Cerebellar cortex (tissue), 1 donor: ENCODE data around the gene SYT11.
"Not testable (repeated sequence)": the region's sequence is repeated elsewhere in the genome, so short reads cannot be mapped to it uniquely, and the experiment has no call there.

Source experiments
- DNase-seq: peaks from one replicate; pipeline ENCODE4 v3.0.0-alpha.2; 2015; ENCODE audit warnings: low spot score

SYT11 gene

DNA sequence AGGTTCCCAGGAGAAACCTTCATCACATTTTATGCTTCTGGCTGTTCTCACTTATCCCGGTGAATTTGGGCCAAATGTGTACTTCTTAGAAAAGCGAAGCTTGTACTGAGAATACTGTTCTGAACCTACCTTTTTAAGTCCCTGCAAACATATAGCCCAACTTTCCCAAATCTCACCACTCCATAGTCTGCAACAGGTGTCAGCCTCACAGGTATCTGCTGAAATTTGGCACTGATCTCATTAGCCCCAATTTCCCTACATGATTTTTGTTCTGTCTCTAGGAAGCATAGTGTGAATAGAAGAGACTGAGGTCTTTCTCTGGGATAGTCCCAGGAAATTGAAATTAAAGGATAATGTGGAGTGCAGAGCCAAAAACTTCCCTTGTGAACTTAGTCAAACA is 40.3 kb downstream of the SYT11 start:
- DNase-seq = no peak

DNA sequence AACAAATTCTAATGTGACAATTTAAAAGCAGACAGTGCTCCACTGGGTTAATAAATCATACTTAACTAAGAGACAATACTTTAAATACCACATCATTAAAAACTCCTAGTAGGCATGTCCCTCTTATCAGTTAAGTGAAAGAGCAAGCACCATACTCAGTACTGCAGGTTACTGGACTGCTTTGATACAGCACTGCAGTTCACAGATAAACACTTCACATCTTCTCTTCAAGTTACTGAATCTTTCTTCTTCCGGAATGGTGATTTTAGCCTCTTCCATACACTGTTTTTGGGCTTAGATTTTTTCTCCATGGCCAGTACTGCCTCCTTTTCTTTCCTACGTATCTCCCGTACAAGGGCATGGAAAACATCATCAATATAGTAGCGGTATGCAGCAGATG is 40.8 kb downstream of the SYT11 start:
- DNase-seq = no peak

DNA sequence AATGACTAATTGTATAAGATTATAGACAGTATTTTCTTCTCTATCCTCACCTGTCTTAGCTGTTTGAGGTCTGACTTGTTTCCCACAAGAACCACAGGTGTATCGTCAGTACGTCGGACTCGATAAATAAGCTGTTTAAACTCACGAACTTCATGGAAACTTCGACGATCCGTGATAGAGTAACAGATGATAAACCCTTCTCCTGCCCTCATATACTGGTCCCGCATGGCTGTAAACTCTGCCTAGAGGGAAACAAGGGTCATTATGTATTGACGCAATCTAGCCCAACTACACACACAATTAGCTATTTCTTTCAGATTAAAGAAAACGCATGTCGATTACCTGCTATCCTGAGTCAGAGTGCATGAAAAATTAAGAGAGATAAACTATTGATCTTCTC is 44.9 kb downstream of the SYT11 start:
- no peak for DNase-seq

DNA sequence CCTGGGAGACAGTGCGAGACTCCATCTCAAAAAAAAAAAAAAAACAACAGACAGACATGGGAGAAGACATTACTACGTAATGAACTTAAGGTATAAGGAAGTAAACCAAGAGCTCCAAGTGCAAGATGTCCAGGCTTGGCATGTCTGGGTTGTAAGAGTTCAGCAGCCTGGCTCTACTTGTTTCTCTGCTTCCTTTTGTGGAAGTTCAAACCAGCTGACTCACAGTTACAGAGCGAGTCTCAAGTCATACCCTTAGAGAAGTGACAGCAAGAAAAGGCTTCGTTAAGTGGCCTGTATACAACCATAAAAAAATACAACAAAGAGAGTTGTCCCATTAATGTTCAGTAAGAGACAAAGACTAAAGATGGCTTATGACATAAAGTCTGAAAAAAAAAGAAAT is 50.5 kb downstream of the SYT11 start:
- no peak for DNase-seq

DNA sequence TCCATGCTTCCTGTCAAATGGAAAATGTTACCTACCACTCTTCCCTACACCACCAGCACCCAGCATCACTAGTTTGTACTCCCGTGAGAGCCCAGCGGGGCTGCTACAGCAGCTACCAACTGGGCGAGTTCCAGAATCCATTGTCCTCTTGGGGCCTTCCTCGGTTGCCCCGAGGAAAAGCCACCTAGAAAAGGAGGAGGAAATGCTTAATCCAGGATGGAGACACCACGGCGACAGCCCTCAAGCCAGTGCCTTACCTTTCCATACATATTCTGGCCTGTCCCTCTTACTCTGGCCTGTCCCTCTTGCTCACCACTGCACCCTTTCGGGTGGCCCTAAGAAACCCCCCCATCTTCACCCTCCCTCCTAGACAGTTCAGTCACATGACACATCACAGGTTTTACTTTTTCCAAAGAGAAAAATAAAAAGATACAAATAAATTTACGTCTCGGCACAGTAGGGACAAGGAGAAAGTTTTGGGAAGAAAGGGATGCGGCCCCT is 51.3 kb downstream of the SYT11 start:
- peak; percentile 47 for DNase-seq

DNA sequence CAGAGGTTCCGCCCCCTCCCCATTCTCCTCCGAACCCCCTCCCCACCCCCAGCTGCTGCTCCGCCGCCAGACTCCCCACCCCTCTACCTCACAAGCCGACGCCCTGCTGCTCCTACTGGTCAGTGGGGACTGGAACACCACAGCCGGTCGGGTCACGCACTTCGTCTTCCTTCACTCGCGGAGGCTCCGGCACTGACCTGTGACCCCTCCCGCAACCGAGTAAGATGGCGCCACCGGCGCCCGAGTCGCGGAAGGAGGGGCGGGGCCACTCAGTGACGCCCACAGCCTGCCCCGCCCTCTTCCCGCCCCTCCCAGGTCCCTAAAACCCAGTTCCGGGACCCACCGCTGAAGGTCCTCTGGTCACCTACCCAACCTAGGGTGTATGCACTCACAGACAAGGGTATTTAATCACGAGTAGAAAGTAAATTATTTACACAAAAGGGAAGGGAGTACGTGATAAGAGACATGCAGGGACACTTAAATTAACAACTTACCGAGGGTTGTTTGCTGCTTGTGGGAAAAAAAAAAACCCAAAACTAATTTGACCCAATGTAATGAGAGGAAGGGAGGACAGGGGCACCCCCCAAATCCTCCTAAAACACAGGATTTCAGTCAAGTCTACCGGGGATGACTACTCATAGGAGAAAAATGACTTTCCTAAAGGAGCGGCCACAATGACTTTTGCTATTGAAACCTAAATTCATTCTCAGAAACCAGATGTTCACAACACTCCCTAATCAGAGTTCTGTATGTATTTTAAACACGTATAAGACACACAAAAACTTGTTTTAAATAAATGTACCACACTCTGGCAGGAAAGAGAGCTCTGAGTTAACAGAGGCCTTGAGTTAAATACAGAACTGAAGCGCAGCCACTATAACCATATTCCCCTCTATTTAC is 52.0 kb downstream of the SYT11 start, which contains the start of gene RIT1:
RIT1 (minus strand) TSS at position 194 of the 900 bp plus-strand sequence. CDS start 588 bp downstream, outside the sequence.
- peak; percentile 78 for DNase-seq

DNA sequence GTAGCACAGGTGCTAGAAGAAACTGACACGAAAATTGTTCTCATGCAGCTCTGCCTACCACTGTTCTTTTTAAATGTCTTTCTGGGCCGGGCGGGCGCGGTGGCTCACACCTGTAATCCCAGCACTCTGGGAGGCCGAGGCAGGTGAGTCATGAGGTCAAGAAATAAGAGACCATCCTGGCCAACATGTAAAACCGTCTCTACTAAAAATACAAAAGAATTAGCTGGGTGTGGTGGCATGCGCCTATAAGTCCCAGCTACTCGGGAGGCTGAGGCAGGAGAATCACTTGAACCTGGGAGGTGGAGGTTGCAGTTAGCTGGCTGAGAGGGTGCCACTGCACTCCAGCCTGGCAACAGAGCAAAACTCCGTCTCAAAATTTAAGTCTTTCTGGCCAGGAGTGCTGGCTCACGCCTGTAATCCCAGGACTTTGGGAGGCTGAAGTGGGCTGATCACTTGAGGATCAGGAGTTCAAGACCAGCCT is 52.7 kb downstream of the SYT11 start:
- DNase-seq = no peak

DNA sequence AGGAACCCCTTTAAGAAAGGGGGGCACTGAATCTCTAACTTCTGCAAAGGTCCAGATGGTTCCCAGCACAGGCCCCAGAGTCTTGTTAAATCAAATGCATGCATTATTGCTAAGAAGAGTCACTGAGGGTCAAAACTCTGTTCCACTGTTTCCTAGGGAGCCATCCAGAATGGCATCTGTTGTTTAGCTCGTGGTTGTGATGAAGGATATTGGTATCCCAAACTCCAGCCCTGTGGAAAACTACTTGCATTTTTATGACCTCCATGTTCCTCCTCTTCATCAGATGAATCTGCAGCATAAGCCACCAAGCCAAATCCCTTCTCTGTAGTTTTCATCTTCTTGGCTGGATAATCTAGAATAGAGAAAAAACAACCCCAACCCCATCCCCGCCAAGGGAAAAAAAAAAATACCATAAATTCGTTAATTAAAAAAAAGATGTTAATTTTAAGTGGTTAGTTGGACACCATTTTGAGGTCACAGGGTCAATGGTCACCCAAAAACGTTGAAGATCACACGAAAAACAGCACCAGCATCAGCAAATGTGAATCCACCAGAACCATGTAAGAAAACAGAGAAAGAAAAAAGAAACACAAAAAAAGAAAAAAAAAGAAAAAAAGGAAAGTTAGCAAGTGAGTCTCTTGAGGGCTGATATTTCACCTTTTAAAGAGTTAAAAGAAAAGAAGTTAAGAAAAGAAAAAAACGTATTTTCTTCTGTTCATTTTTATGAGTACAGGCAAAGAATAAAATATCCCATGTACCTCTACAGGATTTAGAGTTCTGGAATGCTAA is 54.8 kb downstream of the SYT11 start:
- DNase-seq = no peak

DNA sequence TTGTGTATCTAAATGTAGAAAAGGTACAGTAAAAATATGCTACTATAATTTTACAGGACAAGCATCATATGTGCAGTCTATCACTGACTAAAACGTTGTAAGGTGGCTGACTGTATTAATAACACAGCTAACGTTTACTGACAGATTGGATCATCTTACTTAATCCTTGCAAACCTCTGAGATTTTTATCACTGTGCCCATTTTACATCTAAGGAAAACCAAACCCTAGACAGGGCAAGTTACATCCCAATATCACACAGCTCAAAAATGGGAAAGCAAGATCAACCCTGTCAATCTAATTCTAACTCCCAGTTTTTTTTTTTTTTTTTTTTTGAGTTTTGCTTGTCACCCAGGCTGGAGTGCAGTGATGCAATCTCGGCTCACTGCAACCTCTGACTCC is 59.3 kb downstream of the SYT11 start:
- no peak for DNase-seq

DNA sequence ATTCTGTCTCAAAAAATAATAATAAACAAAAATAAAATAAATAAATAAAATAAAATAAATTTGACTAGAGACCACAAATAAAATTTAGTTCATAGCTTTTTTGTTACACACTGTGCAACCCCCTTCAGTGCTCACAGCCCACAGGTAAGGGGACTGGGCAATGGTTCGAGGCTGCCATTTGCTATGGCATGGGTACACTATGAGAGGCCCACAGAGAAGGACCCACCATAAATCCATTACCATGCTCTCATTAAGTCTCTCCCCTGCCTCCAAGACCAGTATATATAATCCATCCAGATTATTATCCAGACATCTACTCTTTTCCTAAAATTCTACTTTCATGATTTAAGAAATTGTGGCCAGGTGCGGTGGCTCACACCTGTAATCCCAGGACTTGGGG is 60.4 kb downstream of the SYT11 start:
- no peak for DNase-seq

DNA sequence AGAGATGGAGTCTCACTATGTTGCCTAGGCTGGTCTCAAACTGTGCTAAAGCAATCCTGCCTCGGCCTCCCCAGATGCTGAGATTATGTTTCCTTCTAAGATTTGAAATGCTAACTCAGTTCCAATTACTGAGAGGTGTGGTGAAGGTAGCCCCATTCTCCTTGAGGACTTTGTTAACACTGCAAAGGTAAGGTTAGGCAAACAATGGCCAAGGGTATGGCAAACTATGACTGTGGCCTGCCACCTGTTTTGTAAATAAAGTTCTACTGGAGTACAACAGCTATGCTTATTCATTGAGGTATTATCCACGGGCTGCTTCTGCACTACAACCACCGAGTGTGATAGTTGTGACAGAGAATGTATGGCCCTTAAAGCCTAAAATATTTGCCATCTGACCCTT is 61.4 kb downstream of the SYT11 start:
- no peak for DNase-seq

DNA sequence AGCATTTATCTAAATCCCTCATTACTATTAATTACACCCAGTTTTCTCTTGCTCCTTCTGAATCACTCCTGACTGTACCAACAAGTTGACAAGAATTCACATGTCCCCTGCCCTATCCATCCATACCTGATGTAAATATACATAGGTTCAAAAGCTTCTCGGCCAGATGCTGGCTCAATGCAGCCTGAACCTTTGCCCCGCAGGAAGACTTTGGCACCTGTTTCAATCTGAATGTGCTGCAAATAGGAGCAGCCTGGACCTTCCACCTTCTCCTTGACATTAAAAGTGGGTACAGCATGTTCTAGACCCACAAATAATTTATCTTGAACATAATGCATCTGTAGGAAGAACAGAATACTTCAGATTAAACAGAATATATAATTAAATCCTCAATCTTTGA is 66.1 kb downstream of the SYT11 start:
- no peak for DNase-seq

DNA sequence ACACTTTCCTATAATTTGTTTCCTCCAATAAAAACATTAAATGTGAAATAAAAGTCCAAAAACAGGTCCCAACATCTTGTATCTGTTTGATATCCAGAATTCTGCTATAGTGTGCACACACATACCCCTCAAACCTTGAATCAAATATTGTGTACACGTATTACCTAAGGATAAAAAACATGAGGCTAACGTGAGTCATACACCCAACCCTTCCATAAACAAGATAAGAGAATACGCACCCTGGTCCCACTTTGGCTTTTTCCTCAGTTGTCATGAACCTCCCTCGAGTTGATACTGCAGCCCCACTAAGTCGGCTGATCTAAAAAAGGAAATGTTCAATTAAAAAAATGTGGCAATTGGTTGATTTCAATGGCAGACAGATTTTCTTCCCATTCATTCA is 69.7 kb downstream of the SYT11 start:
- DNase-seq = no peak

DNA sequence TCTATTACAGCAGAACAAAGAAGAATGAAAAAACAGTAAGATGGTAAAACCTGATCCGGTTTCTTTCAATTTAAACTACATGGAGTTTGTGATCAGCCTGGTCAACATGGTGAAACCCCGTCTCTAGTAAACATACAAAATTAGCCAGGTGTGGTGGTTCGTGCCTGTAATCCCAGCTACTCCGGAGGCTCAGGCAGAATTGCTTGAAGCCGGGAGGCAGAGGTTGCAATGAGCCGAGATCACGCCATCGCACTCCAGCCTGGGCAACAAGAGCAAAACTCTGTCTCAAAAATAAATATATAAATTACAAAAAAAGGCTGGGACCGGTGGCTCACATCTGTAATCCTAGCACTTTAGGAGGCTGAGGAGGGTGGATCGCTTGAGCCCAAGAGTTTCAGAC is 71.4 kb downstream of the SYT11 start:
- DNase-seq = not testable (repeated sequence)

DNA sequence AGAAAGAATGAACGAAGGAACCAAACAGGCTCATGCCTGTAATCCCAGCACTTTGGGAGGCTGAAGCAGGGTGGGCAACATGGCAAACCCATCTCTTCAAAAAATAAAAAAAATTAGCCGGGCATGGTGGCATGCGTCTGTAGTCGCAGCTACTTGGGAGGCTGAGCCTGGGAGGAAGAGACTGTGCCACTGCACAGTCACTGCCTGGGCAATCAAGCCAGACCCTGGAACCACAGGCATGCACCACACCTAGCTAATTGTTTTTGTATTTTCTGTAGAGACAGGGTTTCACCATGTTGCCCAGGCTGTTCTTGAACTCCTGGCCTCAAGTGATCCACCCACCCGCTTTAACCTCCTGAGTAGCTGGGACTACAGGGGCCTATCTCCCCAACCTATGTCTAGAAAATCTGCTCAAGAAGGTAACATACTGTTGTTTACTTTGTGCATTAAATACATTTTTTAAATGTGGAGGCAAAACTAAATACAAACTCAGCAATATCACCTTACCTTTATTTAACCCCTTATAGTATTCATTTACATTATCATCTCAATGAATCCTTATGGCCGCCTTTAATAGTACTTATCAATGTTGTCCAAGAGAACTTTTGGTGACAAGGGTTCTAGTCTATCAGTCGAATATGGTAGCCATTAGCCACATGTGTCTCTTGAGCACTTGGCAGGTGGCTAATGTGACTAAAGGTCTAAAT is 72.1 kb downstream of the SYT11 start:
- DNase-seq = no peak

DNA sequence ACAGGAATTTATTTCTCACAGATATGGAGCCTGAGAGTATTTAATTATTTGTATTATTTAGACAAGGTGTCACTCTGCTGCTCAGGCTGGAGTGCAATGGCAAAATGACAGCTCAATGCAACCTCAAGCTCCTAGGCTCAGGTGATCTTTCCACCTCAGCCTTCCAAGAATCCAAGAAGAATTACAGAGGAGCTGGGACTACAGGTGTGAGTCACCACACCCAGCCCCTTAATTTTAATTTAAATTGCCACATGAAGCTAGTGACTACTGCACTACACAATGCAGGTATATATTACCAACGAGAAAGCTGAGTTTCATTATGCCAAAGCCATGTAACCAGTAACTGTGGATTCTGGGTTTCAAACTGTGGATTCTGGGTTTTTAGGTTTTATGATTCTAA is 72.7 kb downstream of the SYT11 start:
- DNase-seq = no peak

DNA sequence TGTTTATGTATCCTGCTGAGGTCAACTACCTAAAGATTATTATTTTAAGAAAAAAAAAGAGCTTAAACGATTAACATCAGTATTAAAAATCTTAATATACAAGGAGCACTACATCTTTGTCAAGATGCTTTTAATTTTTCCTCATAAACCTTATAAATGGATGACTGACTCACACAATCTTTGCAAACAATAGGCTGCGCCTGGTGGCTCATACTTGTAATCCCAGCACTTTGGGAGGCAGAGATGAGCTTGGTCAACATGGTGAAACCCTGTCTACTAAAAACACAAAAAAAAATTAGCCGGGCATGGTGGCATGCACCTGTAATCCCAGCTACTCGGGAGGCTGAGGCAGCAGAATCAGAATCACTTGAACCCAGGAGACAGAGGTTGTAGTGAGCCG is 73.1 kb downstream of the SYT11 start:
- no peak for DNase-seq

DNA sequence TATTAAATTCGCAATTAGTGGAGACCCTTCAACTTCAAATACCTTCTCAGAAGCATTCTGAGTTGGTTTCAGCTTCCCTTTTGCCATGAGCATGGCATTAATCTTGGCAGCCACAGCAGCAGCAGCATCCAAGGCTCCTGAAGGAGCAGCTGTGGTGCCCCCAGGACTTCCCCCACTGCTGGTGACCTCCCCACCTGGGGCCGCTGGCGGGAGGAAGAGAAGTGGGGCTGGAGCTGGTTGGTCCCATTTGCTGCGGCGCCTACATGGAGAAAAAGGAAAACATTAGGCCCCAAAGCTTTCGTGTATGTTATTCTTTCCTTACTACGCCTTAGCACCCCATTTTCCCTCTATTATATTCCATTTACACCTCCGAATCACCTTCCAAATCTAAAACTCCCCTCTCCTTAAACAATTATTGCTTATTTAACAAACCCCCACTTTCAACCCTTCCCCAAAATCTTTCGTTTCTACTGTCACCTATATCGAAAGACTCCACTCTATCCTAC is 74.3 kb downstream of the SYT11 start:
- no peak for DNase-seq

DNA sequence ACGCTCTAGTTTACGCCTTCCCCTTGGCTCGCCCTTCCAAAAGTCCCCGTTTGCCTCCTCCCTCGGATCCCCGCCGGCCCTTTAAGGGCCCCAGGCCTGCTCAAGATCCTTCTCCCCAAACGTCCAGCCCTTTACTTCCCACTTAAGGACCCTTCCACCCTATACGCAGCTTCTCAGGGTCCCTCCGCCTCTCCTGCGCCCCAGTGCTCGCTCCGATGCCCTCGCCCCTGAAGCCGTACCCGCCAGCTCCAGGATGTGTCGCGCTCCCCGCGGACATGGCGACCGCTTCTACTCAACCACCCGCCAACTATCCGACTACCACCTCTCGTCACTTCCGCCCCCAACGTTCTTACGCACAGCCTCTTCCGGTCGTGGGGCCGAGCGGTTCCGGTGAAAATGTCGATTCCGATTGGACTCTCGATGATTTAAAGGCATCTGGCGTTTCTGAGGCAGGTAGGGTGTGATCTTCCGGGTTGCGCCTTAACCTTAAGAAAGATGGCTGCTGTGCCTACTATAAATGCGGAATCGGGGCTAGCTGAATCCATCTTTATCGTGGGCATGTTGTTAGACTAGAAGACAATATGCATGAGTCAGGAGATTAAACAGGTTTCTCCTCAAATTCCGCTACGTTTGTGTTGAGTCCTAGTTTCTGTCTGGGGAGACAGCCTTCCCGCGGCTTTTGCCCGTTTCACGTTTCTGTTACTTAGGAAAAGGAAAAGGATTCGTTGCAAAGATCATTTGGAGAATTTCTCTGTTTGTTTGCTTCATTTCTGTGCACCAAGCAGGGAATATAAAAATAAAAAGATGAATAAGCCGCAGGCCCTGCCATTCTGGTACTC is 74.9 kb downstream of the SYT11 start, which contains the start of gene KHDC4:
KHDC4 (minus strand) TSS at position 317 of the 839 bp plus-strand sequence; CDS start at position 277, 40 bp downstream.
- peak; percentile 99 for DNase-seq
